CD4-positive, alpha-beta T cell treated with Interleukin-10 for 1 hour (primary cell): ENCODE measurements around the gene MGST2.

ENCODE experiments used
- DNase-seq: peaks from one replicate; pipeline ENCODE4 v3.0.0-alpha.2; 2020

Gene MGST2

GRCh38 chr4:139744232-139744631 is 78.6 kb downstream of the MGST2 start:
- DNase-seq, result no peak

GRCh38 chr4:139745111-139745639 is 79.6 kb downstream of the MGST2 start:
- DNase-seq, result no peak

GRCh38 chr4:139746431-139747171 is 81.0 kb downstream of the MGST2 start:
- no peak for DNase-seq

- no peak for DNase-seq
These were observed 83.7 kb downstream of the MGST2 start for GRCh38 chr4:139749338-139749737.

GRCh38 chr4:139749835-139750498 is 84.3 kb downstream of the MGST2 start:
- DNase-seq, result no peak

GRCh38 chr4:139753686-139754085 is 88.1 kb downstream of the MGST2 start:
- no peak for DNase-seq
